GM19452 (cell line): Measurements from ENCODE around the gene USP13.

Source experiments
- ATAC-seq: cut with Tn5 transposase; IDR thresholded peaks from one replicate; pipeline ENCODE4 v1.9.1; 2021; ENCODE audit not compliant: unreplicated experiment

The USP13 gene

GRCh38 chr3:179697736-179698332 lies 45.0 kb downstream of the USP13 start:
- ATAC-seq: no peak

GRCh38 chr3:179700716-179701115 lies 47.9 kb downstream of the USP13 start:
- ATAC-seq: no peak

GRCh38 chr3:179701176-179701827 lies 48.5 kb downstream of the USP13 start:
- no peak for ATAC-seq

- ATAC-seq: no peak
These were observed 49.6 kb downstream of the USP13 start for GRCh38 chr3:179702271-179702947.

- ATAC-seq: no peak
These were observed 51.0 kb downstream of the USP13 start for GRCh38 chr3:179703816-179704215.

GRCh38 chr3:179706233-179706632 lies 53.4 kb downstream of the USP13 start:
- ATAC-seq: no peak

- no peak for ATAC-seq
These were observed 57.2 kb downstream of the USP13 start for GRCh38 chr3:179710079-179710478.

GRCh38 chr3:179713643-179714090 lies 60.8 kb downstream of the USP13 start:
- no peak for ATAC-seq

GRCh38 chr3:179715582-179715981 lies 62.7 kb downstream of the USP13 start:
- ATAC-seq: no peak

GRCh38 chr3:179716226-179716625 lies 63.4 kb downstream of the USP13 start:
- ATAC-seq: no peak

GRCh38 chr3:179716811-179717210 lies 64.0 kb downstream of the USP13 start:
- ATAC-seq: no peak

GRCh38 chr3:179717219-179717618 lies 64.4 kb downstream of the USP13 start:
- no peak for ATAC-seq

- ATAC-seq: no peak
These were observed 66.4 kb downstream of the USP13 start for GRCh38 chr3:179719048-179719734.

- ATAC-seq: no peak
These were observed 67.4 kb downstream of the USP13 start for GRCh38 chr3:179720196-179720595.

- no peak for ATAC-seq
These were observed 70.8 kb downstream of the USP13 start for GRCh38 chr3:179723617-179724016.

- ATAC-seq: no peak
These were observed 73.3 kb downstream of the USP13 start for GRCh38 chr3:179726075-179726699.

- no peak for ATAC-seq
These were observed 76.2 kb downstream of the USP13 start for GRCh38 chr3:179729086-179729485.

- no peak for ATAC-seq
These were observed 77.1 kb downstream of the USP13 start for GRCh38 chr3:179729981-179730380.

- no peak for ATAC-seq
These were observed 77.7 kb downstream of the USP13 start for GRCh38 chr3:179730506-179730905.

GRCh38 chr3:179731544-179731943 lies 78.7 kb downstream of the USP13 start:
- ATAC-seq: no peak

- ATAC-seq: no peak
These were observed 80.0 kb downstream of the USP13 start for GRCh38 chr3:179732661-179733348.
